GM18505 (cell line): ENCODE measurements around the gene GNG3.
A peak's percentile ranks its signal among the peaks of the same experiment; 100 is the strongest.
"Not testable (repeated sequence)": the region's sequence is repeated elsewhere in the genome, so short reads cannot be mapped to it uniquely, and the experiment has no call there.

Experiments
- ATAC-seq: cut with Tn5 transposase; IDR thresholded peaks from one replicate; pipeline ENCODE4 v1.9.1; 2021; ENCODE audit not compliant: unreplicated experiment
- POLR2A ChIP-seq: IDR thresholded peaks from 4 replicates; pipeline ENCODE4 v1.6.1; 2011; ENCODE audit warnings: borderline replicate concordance; ENCODE audit not compliant: insufficient read depth, insufficient read length; ENCODE audit errors: extremely low read depth

The GNG3 gene

DNA sequence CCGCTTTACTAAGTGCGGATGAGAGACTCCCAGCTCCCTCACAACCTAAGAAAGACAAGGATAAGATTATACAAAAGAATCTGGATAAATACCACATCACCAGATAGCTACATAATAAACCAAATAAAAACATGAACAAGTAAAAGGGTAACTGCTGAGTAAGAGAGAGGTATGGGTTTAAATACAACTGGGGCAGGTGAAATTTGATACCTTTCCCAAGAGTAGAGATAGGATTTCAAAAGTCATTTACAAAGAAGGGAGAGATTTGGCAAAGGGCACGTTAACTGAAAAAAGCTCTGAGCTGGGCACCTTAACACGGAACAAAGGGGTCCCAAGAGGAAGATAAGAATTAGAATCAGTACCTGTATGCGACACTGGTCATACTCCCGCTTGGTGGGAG lies 30.3 kb upstream of the GNG3 start:
- ATAC-seq = no peak

DNA sequence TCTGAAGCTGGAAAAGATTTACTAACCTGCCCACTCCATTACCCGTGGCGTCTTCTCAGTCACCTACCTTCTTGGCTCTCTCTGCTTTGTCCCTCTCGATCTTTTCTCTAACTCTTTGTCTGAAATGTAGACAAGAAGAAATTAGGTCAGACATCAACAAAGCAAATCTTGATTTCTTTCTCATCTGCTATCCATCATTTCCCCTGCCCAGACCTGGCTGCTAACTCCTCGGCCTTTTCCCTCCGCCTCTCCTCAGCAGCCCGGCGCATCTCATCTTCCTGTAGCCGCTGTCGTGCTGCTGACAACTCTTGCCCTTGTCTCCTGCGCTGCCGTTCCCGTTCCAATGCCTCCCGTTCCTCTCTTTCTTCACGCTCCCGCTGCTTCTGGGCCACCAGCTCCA lies 29.8 kb upstream of the GNG3 start:
- ATAC-seq = no peak
- TF ChIP-seq POLR2A = no peak

More for the DNA sequence above, 30.3 kb upstream of the GNG3 start:
- TF ChIP-seq POLR2A = no peak

DNA sequence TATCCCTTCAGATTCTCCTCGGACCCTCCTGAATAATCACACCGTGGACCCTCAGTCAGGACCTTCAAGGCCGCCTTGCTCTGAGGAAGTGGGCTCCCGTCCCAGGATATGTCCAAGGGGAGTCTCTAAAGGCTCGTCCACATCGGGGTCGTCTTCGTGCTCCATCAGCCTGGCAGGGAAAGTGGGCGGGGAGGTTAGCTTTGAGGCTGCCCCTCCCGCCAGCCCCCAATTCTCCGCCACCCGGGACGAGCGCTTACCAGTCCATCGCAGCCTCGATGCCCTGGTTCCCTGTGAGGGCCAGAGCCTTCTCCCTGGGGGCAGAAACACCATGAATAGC lies 29.1 kb upstream of the GNG3 start:
- no peak for TF ChIP-seq POLR2A
- no peak for ATAC-seq

DNA sequence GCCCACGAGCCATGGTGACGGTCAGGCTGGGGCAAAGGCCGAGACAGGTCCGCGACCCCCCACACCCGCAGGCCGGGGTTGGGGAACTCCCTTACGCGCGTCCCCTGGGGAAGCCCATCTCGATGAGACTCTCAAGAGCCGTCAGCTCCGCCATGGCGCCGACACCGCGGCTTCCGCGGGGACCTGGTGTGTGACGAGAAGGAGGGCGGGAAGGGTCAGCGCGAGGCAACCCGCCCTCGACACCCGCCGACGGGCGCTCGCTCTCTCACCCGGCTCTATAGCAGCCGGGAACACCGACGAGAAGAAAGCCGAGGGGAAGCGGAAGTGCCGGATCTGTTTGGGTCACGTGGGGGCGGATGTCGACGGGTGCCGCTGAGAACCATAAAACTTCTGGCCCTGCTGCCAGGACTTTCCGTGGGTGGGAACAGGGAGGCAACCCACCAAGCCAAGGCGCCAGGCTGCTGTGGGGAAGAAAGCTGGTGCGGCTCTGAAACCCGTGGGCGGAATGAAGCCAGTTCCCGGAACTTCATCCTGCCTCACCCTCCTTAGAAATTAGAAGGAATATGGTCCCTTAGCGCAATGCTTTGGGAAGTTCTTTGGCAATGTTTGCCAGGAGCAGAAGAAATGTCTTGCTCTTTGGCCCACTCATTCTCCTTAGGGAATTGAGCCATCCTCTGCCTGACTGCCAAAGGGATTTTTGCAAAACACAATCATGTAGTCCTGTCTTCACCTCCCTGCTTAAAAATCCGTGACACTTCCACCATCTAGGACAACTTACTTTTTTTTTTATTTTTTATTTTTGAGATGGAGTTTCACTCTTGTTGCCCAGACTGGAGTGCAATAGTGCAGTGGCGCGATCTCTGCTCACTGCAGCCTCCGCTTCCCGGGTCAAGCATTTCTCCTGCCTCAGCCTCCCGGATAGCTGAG lies 28.4 kb upstream of the GNG3 start, which contains the start of gene UBXN1:
Gene UBXN1, minus strand, starts transcription at position 304 of the 927 bp plus-strand sequence. Its CDS starts 150 bp downstream, at position 154.
- TF ChIP-seq POLR2A = peak; percentile 88
- ATAC-seq = peak; percentile 59

DNA sequence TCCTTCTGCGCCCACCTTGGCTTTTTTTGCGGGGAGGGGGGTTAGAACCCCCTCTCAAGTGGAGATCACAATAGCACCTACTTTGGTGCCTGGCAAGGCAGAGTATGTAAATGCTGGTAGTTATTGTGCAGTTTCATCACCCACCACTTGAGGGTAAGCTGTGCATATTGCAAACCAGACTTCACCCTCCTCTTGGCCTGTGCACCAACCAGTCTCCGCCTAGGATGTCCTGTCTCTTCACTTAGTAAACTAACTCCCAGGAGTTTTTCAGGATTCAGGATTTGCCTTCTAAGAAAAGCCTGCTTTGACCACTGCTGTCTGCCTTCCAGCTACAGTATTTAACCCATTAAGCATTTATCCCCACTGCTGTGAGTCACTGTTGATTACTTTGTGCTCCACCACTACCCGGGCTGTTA lies 26.6 kb upstream of the GNG3 start:
- no peak for TF ChIP-seq POLR2A

DNA sequence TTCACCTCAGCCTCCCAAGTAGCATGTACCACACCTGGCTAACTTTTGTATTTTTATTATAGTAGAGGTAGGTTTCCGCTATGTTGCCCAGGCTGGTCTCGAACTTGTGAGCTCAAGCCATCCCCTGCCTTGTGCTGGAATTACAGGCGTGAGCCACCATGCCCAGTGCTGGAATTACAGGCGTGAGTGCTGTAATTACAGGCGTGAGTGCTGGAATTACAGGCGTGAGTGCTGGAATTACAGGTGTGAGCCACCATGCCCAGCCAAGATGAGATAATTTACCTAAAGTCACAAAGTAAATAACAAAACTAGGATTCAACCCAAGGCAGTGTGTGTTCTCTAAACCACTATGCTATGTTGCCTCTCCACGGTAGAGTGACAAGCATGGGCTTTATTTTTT lies 25.0 kb upstream of the GNG3 start:
- TF ChIP-seq POLR2A = no peak
- no peak for ATAC-seq

More for the DNA sequence above, 26.6 kb upstream of the GNG3 start:
- ATAC-seq = peak; percentile 50

DNA sequence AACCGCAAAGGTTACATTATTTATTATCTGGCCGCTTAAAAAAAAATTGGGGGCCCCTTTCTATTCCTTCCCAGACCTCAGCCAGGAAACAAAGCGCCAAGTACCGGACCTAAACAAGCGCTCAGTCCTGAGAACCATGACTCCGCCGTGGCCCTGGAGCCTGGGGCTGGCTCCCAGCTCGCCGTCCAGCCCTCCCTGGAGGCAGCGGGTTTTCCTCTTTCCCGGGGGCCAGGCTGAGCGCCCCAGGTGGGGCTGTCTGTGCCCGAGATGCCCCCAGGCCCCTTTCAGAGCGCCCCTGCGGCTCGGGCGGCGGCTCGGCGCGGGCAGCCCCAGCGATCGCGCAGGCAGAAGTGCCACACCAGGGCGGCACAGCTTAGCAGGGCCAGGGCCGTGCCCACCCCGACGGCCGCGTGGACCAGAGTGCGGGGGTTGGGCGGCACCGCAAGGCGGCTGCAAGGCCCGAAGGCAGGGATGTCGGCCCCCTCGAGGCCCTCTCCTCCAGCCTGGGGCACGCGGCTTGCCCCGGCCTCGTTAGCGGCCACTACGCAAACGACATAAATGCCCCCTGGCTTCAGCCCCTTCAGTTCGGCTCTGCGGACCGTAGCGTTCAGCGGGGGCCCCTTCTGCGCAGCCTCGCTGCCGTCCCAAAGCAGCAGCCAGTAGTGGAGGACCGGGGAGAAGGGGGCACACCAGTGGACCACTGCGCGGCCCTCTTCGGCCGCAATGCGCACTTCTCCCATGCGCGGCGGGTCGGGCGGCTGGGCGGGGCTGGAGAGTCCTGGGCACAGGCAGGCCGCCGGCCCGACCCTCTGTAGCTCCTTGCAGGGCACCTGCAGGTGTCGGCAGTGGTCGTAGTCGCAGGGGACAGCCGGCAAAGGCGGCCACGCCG lies 19.7 kb upstream of the GNG3 start:
- TF ChIP-seq POLR2A = no peak
- no peak for ATAC-seq

DNA sequence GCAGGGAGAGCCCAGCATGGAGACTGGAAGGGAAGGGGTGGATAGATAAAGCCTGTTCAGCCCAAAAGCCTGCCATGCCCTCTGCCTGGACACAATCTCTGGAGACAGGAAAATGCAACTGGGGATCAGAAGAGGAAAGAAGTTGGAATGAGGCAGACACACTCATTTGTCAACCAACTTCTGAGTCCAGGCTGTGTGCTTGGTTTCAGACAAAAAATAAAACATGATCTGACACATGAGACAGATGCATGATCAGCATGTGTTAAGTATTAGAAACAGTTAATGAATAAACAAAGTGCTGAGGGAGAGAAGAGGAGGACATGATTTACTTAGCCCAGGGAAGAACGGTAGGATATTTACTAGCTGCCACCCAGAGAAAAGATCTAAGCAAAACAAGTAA lies 19.0 kb upstream of the GNG3 start:
- ATAC-seq = no peak
- TF ChIP-seq POLR2A = no peak

DNA sequence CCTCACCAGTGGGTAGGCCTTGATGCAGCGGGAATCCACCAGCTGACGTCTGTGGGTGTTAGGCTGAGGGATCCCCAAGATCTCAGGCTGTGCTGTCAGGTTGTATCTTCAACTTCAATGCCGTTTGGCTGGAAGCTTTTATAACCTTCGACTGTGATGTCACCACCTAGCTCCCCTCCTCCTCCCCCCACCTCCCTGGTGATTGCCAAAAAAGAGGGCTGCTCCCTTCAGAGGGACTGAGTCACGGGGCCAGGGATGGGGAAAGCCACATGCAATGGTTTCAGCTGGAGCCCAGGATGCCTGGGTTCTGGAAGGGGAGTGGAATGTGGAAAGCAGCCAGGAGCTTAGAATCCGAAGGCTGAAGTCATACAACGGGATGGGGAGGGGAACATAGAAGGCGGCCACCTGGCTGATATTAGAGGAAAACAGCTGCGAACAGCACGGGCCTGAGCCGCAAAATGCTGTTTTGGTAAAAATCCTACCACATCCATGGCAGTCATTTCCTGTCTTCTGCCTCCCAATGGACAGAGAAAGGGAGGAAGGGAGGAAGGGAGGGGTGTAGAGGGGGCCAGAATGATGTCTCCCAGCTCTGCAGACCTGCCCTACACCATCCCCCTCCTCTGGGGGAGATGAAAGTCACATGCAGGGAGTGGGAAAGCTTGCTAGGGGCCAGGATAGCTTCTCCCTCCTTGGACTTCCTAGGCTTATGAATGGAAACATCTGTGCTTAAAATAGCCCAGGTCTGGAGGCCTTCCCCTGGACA lies 17.9 kb upstream of the GNG3 start, which contains the start of gene LRRN4CL:
Gene LRRN4CL, minus strand, starts transcription at position 110 of the 763 bp plus-strand sequence. CDS start 1,022 bp downstream, outside the sequence.
- no peak for TF ChIP-seq POLR2A
- no peak for ATAC-seq

DNA sequence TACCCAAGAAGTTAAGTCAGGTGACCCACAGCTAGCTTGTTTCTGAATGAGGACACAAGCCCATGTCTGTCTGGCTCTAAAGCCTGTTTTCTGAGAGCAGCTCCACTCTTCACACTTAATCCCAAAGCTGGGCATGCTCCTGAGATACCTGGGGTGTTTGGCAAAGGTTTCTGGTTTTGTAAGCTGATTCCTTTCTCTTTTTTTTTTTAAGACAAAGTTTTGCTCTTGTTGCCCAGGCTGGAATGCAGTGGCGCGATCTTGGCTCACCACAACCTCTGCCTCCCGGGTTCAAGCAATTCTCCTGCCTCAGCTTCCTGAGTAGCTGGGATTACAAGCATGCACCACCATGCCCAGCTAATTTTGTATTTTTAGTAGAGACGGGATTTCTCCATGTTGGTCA lies 13.9 kb upstream of the GNG3 start:
- ATAC-seq = not testable (repeated sequence)

DNA sequence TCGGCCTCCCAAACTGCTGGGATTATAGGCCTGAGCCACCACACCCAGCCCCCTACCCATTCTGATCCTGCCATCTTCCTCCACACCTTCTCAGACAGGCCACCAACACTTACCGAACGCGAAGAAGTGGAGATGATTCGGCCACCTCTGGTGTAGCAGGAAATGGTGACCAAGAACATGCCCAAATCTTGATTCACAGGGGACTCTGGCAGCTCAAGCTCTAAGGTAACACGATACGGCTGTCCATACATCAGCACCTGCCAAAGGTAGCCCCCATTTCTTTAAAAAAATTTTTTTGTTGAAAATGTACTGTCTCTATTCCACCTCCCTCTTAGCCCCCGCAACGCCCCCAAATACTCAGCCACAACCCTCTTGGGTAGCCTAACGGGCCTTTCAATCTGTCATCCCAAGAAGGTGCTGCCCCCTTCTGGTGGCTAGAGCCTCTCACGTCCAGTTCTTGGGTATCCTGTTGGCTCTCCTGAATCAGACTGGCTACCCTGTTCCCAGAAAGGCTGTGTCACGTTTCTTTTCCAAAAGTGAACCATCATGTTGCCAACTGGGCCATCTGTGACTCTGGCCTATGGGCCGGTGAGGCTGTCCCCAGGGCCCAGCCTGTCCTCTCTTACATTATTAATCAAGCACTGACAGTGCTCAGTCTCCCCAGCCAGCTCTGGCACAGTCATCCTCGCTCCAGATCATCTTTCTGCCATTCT lies 12.9 kb upstream of the GNG3 start:
- no peak for ATAC-seq
- no peak for TF ChIP-seq POLR2A

DNA sequence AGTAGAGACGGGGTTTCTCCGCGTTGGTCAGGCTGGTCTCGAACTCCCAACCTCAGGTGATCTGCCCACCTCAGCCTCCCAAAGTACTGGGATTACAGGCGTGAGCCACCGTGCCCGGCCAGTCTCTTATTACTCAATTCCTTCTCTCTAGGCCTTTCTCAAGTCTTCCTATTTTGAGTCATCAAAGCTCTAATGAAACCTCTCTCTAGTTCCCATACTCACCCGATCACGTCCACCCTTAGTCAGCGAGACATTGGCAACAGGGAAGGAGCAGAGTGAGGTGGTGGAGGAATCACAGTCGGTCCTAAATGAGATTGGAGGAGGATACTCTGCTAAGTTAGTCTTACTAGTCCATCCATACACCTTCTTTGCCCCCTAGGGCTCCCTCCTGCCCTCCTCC lies 5.2 kb upstream of the GNG3 start:
- no peak for ATAC-seq
- no peak for TF ChIP-seq POLR2A

DNA sequence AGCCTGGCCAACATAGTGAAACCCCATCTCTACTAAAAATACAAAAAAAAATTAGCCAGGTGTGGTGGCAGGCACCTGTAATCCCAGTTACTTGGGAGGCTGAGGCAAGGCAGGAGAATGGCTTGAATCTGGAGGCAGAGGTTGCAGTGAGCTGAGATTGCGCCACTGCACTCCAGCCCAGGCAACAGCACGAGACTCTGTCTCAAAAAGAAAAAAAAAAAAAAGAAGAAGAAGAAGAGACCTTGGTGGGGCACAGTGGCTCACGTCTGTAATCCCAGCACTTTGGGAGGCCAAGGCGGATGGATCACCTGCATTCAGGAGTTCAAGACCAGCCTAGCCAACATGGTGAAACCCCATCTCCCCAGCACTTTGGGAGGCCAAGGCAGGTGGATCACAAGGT lies 3.6 kb upstream of the GNG3 start:
- not testable (repeated sequence) for ATAC-seq
